ENCODE measurements around the gene SAFB2.

Gene SAFB2

GRCh38 chr19:5622465-5623396 is at the start of gene SAFB2, which contains the start of gene SAFB:
TSS of gene SAFB2 (minus strand) at chr19:5622776. CDS start at chr19:5622715, 61 bp downstream.
TSS of gene SAFB (plus strand) at chr19:5623083. CDS start at chr19:5623206, 123 bp downstream.
- TF ChIP-seq, protein P1, sequence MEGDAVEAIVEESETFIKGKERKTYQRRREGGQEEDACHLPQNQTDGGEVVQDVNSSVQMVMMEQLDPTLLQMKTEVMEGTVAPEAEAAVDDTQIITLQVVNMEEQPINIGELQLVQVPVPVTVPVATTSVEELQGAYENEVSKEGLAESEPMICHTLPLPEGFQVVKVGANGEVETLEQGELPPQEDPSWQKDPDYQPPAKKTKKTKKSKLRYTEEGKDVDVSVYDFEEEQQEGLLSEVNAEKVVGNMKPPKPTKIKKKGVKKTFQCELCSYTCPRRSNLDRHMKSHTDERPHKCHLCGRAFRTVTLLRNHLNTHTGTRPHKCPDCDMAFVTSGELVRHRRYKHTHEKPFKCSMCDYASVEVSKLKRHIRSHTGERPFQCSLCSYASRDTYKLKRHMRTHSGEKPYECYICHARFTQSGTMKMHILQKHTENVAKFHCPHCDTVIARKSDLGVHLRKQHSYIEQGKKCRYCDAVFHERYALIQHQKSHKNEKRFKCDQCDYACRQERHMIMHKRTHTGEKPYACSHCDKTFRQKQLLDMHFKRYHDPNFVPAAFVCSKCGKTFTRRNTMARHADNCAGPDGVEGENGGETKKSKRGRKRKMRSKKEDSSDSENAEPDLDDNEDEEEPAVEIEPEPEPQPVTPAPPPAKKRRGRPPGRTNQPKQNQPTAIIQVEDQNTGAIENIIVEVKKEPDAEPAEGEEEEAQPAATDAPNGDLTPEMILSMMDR (conservative IDR thresholded peaks at IDR 0.05; ENCODE audit: low read depth, low read length), result no peak

GRCh38 chr19:5671600-5671999 is 49.0 kb upstream of the SAFB2 start:
- DNase-seq (ENCODE audit: low read depth), result no peak
- H3K4me3 ChIP-seq (ENCODE audit: low read length), result no peak overlapping the region
- TF ChIP-seq, protein P1 (conservative IDR thresholded peaks at IDR 0.05; ENCODE audit: low read depth, low read length), result no peak

More at GRCh38 chr19:5622465-5623396, at the start of gene SAFB2, which contains the start of gene SAFB:
- DNase-seq (ENCODE audit: low read depth), result peak; percentile 98
- H3K4me3 ChIP-seq (ENCODE audit: low read length), result peak within 1 kb of the TSS; percentile 99

- DNase-seq (ENCODE audit: low read depth), result no peak
- H3K4me3 ChIP-seq (ENCODE audit: low read length), result no peak overlapping the region
- TF ChIP-seq, protein P1 (conservative IDR thresholded peaks at IDR 0.05; ENCODE audit: low read depth, low read length), result no peak
Measured at GRCh38 chr19:5669212-5669611, 46.6 kb upstream of the SAFB2 start.

- DNase-seq (ENCODE audit: low read depth), result no peak
- H3K4me3 ChIP-seq (ENCODE audit: low read length), result no peak overlapping the region
- TF ChIP-seq, protein P1 (conservative IDR thresholded peaks at IDR 0.05; ENCODE audit: low read depth, low read length), result no peak
Measured at GRCh38 chr19:5667751-5668271, 45.2 kb upstream of the SAFB2 start.

- H3K4me3 ChIP-seq (ENCODE audit: low read length), result no peak overlapping the region
- no peak for DNase-seq (ENCODE audit: low read depth)
- TF ChIP-seq, protein P1 (conservative IDR thresholded peaks at IDR 0.05; ENCODE audit: low read depth, low read length), result no peak
Measured at GRCh38 chr19:5666921-5667610, 44.5 kb upstream of the SAFB2 start.

DNA sequence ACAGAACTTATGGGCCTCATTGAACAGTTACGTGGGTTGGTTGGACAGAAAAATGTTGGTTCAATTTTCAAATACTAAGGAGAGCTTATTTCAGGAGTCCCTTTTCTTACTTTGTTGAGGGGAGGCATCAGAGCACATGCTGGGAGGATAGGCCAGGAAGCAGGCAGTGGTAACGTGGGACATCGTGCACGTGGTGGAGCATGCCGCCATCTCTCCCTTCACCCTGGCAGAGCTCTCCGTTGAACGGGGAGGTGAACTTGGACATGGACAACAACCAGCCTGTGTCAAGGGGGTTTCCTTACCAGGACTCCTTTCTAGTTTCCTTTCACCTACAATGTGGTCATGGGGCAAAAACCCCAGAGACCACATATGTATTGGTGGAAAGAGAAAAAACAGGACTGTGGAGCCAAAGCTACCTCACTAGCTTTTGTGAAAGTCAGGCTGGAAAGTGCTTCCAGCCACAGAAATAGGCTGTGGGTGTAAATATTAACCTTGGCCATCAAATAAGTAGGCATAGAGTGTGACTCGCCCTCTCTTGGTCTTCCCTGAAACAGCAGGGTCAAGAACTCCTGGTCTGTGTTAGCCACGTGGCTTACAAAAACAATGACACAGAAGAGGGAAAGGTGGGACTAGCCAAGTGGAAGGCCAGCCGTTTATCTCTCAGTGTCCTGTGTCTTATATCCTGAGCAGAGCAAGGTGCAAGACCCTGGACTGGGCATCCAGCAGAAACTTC is 43.4 kb upstream of the SAFB2 start:
- DNase-seq (ENCODE audit: low read depth), result no peak
- TF ChIP-seq, protein P1 (conservative IDR thresholded peaks at IDR 0.05; ENCODE audit: low read depth, low read length), result peak; percentile 37
- H3K4me3 ChIP-seq (ENCODE audit: low read length), result no peak overlapping the region

All from retinal pigment epithelial cell (primary cell).